ENCODE measurements around the gene ERAL1. TPM values are rescaled to one million over a fixed set of nuclear protein-coding genes. Genes with fewer than 3 reads are reported as not detected.
A peak's percentile ranks its signal among the peaks of the same experiment; 100 is the strongest.

ERAL1 gene
- polyA plus RNA-seq, 3 donors, result 27.7 to 34.5 (median 33.8) TPM

GRCh38 chr17:28900986-28901726 is 46.3 kb downstream of the ERAL1 start:
- H3K4me1 ChIP-seq (ENCODE audit: control insufficient read depth in 1 of 2, insufficient read depth in 2 of 2, low read length in 2 of 2), result peaks cover 31 to 45% of the 10 kb centered on the region in 2 donors
- 98% methylated on average over 22 of the region's 24 CpGs for WGBS (ENCODE audit: insufficient coverage)
- no peak overlapping the region for H3K9ac ChIP-seq (ENCODE audit: insufficient read depth, low read length, poor library complexity, severe bottlenecking)
- H3K27me3 ChIP-seq (ENCODE audit: control insufficient read depth in 2 of 2, insufficient read depth in 2 of 2, low read length in 2 of 2), result no peaks in the 10 kb centered on the region
- Mint-ChIP-seq H3K27me3 (ENCODE audit: low read depth in 3 of 3) (peaks cover 1 to 10% (median 2%) of the 10 kb centered on the region in 3 donors), H3K4me1 (peaks cover 36% of the 10 kb centered on the region), H3K4me3 (no peak overlapping the region), H3K36me3 (peaks cover 11% of the 10 kb centered on the region in 2 donors), H3K27ac (peak overlapping the region in 1 of 7 donors; percentile 72), H3K9me3 (peaks cover 0 to 2% (median 0%) of the 10 kb centered on the region in 7 donors)
- H3K4me2 ChIP-seq (replicated peaks; ENCODE audit: extremely low read depth, low read length, poor library complexity, severe bottlenecking), result peak overlapping the region; percentile 98
- H3K9me3 ChIP-seq (replicated peaks in 1 of 2; ENCODE audit: control insufficient read depth in 1 of 2, insufficient read depth in 1 of 2, low read length in 2 of 2), result no peaks in the 10 kb centered on the region
- no peak for DNase-seq
- peaks cover 39% of the 10 kb centered on the region for H3K79me2 ChIP-seq (ENCODE audit: insufficient read depth, low read length)
- peaks cover 17% of the 10 kb centered on the region for H4K20me1 ChIP-seq (ENCODE audit: insufficient read depth, low read length)
- no peak overlapping the region for H3K27ac ChIP-seq (ENCODE audit: low read depth in 1 of 2, low read length in 2 of 2)
- H3K4me3 ChIP-seq (replicated peaks in 1 of 3; ENCODE audit: low read depth in 2 of 3, low read length in 3 of 3), result peak overlapping the region in 1 of 3 experiments; percentile 88
- peaks cover 4 to 6% of the 10 kb centered on the region in 2 donors for H3K36me3 ChIP-seq (replicated peaks in 1 of 2; ENCODE audit: control insufficient read depth in 1 of 2, insufficient read depth in 2 of 2, low read length in 2 of 2)
- no peak for TF ChIP-seq CTCF (IDR thresholded peaks at IDR 0.05)
- intact Hi-C loops (cut with micrococcal nuclease), result loop anchor here (5.0 to 10.0 kb wide), 2 partner anchors 51 to 214 kb away; partner anchors contain the start of gene PHF12 (in 1 of the 2)
- H2AFZ ChIP-seq (ENCODE audit: insufficient read depth, low read depth, low read length, poor library complexity, severe bottlenecking), result no peak overlapping the region

GRCh38 chr17:28901866-28902818 is 47.3 kb downstream of the ERAL1 start:
- H3K4me1 Mint-ChIP-seq, result peaks cover 29% of the 10 kb centered on the region
- H3K9me3 Mint-ChIP-seq, result peaks cover 0 to 2% (median 0%) of the 10 kb centered on the region in 7 donors
- 2% methylated on average over 61 of the region's 62 CpGs for WGBS (ENCODE audit: insufficient coverage)
- Histone ChIP-seq H3K79me2 (ENCODE audit: insufficient read depth, low read length) (peaks cover 30% of the 10 kb centered on the region), H3K4me1 (ENCODE audit: control insufficient read depth in 1 of 2, insufficient read depth in 2 of 2, low read length in 2 of 2) (peaks cover 26 to 36% of the 10 kb centered on the region in 2 donors), H3K27ac (ENCODE audit: low read depth in 1 of 2, low read length in 2 of 2) (peak overlapping the region in 1 of 2 donors; percentile 67), H3K27me3 (ENCODE audit: control insufficient read depth in 2 of 2, insufficient read depth in 2 of 2, low read length in 2 of 2) (no peaks in the 10 kb centered on the region), H3K9ac (ENCODE audit: insufficient read depth, low read length, poor library complexity, severe bottlenecking) (peak overlapping the region; percentile 71), H3K4me2 (replicated peaks; ENCODE audit: extremely low read depth, low read length, poor library complexity, severe bottlenecking) (peak overlapping the region; percentile 98), H3K36me3 (replicated peaks in 1 of 2; ENCODE audit: control insufficient read depth in 1 of 2, insufficient read depth in 2 of 2, low read length in 2 of 2) (peaks cover 14 to 16% of the 10 kb centered on the region in 2 donors), H2AFZ (ENCODE audit: insufficient read depth, low read depth, low read length, poor library complexity, severe bottlenecking) (peak overlapping the region; percentile 97), H4K20me1 (ENCODE audit: insufficient read depth, low read length) (peaks cover 21% of the 10 kb centered on the region), H3K4me3 (replicated peaks in 1 of 3; ENCODE audit: low read depth in 2 of 3, low read length in 3 of 3) (peak overlapping the region; percentile 53 to 88 (median 63)), H3K9me3 (replicated peaks in 1 of 2; ENCODE audit: control insufficient read depth in 1 of 2, insufficient read depth in 1 of 2, low read length in 2 of 2) (no peaks in the 10 kb centered on the region)
- TF ChIP-seq CTCF (IDR thresholded peaks at IDR 0.05), result no peak
- peak overlapping the region; percentile 90 to 96 for H3K4me3 Mint-ChIP-seq
- no peak for DNase-seq
- H3K36me3 Mint-ChIP-seq, result peaks cover 21% of the 10 kb centered on the region in 2 donors
- peak overlapping the region; percentile 5 to 79 (median 61) for H3K27ac Mint-ChIP-seq
- peaks cover 1 to 10% (median 2%) of the 10 kb centered on the region in 3 donors for H3K27me3 Mint-ChIP-seq (ENCODE audit: low read depth in 3 of 3)
- intact Hi-C loops (cut with micrococcal nuclease), result loop anchor here (2.0 to 10.0 kb wide), 3 partner anchors 49 to 213 kb away; partner anchors contain the start of gene PHF12 (in 2 of the 2)
